Measurements from ENCODE around the gene MCCC2. TPM values are rescaled to one million over a fixed set of nuclear protein-coding genes. Genes with fewer than 3 reads are reported as not detected.

The MCCC2 gene
- total RNA-seq, 1 experiment from 2014 or later: 42.8 TPM

Other genes starting within 250 kb of the MCCC2 start
- 7.3 and 10.4 TPM in 2 replicates for gene BDP1, start 131.7 kb upstream of the MCCC2 start, total RNA-seq (2014; rRNA removed; shearing (Covaris generic))
- not detected in 2 replicates for gene CARTPT, start 131.9 kb downstream of the MCCC2 start, total RNA-seq (2014; rRNA removed; shearing (Covaris generic))